Activated naive CD8-positive, alpha-beta T cell treated with anti-CD3 and anti-CD28 coated beads, Interleukin-2, amount 50 U/mL, for 16 hours (primary cell): ENCODE data around the gene SEC24C.
"Not testable (repeated sequence)": the region's sequence is repeated elsewhere in the genome, so short reads cannot be mapped to it uniquely, and the experiment has no call there.

ENCODE experiments used
- DNase-seq: peaks from one replicate; pipeline ENCODE4 v3.0.0-alpha.2; 2020; ENCODE audit warnings: low read depth, low spot score

Gene SEC24C

DNA sequence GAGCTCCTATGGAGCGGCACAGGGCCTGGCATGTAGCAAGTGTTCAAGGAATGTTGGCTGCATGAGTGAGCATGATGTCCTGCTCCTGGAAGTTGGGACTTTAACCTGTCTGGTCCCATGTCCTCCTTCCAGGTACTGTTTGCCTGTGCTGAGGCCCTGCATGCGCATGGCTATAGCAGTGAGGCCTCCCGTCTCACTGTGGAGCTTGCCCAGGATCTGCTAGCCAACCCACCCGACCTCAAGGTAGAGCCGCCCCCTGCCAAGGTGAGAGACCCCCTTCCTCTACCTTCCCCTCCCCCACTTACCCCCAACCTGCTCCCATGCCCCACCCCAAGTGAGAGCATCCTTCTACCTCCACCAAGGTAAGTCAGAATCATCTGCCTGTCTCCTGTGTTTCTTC is 49.3 kb downstream of the SEC24C start:
- DNase-seq = no peak

DNA sequence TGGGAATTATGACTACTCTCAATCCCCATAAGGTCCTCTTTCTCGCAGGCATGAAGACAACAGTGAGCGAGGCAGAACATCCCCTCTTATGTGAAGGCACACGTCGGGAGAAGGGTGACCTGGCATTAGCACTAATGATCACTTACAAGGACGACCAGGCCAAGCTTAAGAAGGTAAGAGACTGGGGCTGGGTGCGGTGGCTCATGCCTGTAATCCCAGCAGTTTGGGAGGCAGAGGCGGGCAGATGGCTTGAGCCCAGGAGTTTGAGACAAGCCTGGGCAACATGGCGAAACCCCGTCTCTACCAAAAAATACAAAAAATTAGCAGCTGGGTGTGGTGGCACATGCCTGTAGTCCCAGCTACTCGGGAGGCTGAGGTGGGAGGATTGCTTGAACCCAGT is 51.3 kb downstream of the SEC24C start:
- not testable (repeated sequence) for DNase-seq

DNA sequence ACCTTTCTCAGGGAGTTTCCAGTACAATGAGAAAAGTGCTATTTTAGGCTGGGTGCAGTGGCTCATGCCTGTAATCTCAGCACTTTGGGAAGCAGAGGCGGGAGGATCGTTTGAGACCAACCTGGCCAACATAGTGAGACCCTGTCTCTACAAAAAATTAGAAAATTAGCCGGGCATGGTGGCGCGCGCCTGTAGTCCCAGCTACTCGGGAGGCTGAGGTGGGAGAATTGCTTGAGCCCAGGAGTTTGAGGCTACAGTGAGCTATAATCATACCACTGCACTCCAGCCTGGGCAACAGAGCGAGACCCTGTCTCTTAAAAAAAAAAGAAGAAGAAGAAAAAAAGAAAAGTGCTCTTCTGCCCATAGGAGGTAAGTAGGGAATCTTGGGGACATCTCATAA is 51.9 kb downstream of the SEC24C start:
- DNase-seq = not testable (repeated sequence)

DNA sequence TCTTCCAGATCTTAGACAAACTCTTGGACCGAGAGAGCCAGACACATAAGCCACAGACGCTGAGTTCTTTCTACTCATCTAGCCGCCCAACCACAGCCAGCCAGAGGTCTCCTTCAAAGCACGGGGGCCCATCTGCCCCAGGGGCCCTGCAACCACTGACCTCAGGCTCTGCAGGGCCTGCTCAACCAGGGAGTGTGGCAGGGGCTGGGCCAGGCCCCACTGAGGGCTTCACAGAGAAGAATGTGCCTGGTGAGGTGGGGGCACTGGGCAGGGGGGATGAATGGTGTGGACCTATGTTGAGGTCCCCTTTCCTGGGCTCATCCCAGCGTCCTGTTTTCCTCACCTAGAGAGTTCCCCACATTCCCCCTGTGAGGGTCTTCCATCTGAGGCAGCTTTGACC is 52.6 kb downstream of the SEC24C start:
- DNase-seq = no peak

DNA sequence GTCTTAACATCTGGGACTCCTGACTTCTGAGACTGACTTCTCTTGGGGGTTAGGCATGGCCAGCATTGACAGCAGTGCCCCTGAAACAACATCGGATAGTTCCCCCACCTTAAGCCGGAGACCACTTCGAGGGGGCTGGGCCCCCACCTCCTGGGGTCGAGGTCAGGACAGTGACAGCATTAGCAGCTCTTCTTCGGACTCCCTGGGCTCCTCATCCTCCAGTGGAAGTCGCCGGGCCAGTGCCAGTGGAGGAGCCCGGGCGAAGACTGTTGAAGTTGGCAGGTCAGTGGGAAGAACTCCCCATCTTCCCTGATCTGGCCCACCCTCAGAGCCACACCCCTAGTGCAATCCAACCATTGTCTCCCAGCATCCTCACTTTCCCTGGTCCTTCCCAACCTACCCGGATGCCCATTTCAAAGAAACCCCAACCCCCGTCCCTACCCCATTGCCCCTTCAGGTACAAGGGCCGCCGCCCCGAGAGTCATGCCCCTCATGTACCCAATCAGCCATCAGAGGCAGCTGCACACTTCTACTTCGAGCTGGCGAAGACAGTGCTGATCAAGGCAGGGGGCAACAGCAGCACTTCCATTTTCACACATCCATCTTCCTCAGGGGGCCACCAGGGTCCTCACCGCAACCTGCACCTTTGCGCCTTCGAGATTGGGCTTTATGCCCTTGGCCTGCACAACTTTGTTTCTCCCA is 53.3 kb downstream of the SEC24C start:
- DNase-seq = no peak

DNA sequence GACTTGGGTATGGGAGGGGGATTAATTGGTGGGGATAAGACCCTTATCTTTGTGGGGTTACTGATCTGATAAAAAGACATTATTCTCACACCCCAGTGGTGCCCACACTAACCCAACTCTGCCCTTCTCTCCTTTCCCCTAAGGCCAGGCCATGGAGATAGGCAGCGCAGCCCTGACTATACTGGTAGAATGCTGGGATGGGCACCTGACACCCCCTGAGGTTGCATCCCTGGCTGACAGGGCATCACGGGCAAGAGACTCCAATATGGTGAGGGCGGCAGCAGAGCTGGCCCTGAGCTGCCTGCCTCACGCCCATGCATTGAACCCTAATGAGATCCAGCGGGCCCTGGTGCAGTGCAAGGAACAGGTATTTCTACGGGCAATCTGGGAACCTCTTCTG is 53.9 kb downstream of the SEC24C start:
- no peak for DNase-seq

DNA sequence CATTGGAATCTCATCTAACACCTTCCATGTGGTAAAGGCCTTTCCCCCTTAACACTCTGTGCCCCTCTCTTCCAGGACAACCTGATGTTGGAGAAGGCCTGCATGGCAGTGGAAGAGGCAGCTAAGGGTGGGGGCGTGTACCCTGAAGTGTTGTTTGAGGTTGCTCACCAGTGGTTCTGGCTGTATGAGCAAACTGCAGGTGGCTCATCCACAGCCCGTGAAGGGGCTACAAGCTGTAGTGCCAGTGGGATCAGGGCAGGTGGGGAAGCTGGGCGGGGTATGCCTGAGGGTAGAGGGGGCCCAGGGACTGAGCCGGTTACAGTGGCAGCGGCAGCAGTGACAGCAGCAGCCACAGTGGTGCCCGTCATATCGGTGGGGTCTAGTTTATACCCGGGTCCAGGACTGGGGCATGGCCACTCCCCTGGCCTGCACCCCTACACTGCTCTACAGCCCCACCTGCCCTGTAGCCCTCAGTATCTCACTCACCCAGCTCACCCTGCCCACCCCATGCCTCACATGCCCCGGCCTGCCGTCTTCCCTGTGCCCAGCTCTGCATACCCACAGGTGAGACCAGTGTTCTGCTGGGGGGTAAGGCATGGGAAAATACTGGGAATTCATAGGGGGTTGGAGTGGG is 54.9 kb downstream of the SEC24C start:
- DNase-seq = no peak

DNA sequence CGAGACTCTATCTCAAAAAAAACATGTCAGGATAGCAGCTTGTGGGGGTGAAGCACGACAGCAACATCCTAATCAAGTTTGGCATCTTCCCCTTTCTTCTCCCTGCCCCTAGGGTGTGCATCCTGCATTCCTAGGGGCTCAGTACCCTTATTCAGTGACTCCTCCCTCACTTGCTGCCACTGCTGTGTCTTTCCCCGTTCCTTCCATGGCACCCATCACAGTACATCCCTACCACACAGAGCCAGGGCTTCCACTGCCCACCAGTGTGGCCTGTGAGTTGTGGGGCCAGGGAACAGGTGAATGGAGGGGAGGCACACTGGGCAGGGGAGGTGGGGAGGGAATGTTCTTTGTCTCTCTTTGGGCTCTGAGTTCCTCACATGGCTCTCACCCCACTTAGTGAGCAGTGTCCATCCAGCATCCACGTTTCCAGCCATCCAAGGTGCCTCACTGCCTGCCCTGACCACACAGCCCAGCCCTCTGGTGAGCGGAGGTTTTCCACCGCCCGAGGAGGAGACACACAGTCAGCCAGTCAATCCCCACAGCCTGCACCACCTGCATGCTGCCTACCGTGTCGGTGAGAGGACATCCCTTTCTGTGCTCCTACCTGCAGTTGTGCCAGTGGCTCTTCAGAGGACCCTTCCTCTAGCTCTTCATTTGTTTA is 55.9 kb downstream of the SEC24C start:
- DNase-seq = no peak

DNA sequence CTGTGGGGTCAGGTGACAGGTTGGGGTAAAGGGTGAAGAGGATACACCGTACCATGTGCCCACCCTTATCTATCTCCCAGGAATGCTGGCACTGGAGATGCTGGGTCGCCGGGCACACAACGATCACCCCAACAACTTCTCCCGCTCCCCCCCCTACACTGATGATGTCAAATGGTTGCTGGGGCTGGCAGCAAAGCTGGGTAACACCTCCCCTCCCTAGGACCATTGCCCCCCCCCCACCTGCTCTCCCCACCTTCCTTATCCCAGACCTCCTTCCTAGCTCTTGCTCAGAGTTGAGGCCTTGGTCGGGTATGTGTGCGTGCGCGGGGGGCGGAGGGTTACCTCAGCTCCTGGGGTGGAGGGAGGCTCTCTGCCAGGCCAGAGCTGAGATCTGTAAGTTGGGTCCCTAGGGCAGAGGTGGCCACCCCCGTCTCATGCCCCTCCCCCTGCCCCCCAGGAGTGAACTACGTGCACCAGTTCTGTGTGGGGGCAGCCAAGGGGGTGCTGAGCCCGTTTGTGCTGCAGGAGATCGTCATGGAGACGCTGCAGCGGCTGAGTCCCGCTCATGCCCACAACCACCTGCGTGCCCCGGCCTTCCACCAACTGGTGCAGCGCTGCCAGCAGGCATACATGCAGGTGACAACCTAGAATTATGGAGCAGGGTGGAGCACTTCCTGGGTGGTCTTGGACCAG is 56.5 kb downstream of the SEC24C start:
- no peak for DNase-seq

DNA sequence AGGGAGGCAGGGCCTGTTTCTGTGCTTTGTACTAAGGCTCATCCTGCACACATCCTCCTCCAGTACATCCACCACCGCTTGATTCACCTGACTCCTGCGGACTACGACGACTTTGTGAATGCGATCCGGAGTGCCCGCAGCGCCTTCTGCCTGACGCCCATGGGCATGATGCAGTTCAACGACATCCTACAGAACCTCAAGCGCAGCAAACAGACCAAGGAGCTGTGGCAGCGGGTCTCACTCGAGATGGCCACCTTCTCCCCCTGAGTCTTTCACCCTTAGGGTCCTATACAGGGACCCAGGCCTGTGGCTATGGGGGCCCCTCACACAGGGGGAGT is 57.0 kb downstream of the SEC24C start:
- no peak for DNase-seq

DNA sequence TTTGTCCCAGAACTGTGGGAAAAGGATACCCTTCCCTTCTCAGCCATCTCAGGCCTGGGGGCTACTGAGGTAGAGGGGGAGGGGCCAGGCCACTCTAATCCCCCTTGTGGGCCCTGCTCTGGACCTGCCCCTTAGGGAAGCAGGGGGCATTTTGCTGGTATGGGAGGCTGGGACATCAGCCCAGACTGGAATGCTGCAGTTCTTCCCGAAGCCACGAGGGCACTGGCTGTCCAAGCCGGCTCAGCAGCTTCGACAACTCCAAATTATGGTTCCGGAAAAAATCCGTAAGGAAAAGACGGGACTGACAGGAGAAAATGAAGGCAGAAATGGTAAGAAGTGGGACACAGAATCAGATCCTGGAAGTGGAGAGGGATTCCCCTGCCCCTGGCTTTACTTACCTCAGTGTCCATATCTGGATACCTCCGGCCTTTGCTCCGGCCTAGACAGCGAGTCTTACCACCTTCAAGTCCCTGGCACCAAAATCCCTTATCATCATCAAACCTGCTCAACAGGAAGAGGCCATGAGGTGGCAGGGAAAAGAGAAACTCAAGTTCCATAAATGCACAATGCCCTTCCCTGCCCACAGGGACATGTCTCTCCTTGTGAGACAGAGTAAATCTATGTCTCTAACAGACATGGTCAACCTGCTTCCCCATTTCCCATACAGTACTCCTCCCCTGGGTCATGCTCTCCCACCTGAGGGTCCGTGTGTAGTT is 58.3 kb downstream of the SEC24C start:
- no peak for DNase-seq

DNA sequence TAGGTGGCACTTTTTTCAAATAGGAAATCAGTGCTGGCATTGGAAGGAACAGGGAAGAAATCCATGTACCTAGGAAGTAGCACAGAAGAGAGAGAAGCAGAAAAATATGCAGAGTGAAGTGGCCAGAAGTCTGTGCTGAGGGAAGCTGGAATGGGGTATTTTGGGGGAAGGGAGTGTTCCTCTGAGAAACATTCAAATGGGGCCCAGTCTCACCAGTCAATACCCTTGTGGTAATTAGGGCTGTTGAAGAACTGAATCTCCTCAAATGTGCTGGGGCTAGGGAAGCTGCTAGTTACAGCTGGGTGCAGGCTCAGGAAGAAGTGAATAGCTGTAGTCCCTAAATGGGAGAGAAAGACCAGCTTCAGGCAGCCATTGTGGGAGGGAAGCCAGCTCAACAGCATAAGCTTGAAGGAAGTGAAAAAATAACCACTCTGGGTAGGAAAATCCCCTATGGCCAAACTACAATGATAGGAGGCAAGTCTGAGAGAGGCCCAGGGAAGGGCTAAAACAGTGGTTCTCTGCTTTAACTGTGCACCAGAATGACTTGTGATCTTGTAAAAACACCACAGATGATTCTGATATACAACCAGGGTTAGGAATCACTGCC is 59.6 kb downstream of the SEC24C start:
- DNase-seq = no peak

DNA sequence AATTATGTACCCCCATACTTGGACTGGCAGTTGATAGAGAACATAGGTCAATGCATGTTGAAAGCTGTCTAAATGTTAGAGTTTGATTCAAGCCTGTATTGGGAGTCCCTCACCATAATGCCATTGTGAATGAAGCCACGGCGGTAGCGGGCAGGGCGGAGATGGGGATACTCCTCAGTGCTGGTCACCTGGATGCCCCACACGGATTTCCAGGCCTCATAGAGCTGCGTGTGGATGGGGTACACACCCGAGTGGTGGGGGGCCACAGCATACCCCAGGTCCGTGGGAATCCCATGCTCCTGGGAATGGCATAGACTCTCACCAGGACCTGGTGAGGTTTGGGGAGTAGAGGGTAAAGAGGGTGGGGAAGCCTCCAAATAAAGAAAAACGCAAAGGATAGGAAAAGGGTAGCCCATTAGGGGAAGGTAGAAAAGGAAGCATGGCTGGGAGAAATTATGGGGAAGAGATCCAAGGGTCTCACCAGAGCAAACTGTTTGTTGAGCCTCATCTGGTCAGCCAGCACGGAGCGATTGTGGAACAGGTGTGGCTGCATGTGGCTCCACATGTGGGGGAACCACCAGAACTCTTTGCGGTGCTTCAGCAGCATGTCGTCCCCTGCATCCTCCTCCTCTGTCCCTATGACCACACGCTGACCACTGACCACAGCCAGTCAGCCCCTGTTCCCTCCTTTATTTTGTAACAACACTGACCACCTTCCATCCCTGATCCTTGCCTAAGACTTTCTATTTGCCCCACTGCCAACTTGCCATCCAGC is 62.2 kb downstream of the SEC24C start:
- DNase-seq = no peak

DNA sequence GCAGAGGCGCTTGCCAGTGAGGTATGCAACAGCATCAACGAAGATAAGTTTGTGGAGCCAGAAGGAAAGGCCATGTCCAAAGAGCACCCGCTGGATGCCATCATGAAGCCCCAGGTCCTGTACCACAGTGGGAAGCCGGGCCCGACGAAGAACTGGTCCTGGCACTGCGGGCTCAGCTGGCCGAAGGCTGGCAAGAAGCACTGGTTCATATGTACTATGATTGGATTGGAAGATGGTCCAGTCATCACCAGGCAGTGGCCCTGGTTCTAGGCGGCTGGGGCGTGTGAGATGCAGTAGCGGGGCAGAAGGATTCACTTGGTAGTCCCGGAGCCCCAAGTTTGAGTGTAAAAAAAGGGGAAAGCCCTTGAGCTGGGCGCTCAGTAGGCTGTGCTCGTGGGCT is 63.3 kb downstream of the SEC24C start:
- no peak for DNase-seq

DNA sequence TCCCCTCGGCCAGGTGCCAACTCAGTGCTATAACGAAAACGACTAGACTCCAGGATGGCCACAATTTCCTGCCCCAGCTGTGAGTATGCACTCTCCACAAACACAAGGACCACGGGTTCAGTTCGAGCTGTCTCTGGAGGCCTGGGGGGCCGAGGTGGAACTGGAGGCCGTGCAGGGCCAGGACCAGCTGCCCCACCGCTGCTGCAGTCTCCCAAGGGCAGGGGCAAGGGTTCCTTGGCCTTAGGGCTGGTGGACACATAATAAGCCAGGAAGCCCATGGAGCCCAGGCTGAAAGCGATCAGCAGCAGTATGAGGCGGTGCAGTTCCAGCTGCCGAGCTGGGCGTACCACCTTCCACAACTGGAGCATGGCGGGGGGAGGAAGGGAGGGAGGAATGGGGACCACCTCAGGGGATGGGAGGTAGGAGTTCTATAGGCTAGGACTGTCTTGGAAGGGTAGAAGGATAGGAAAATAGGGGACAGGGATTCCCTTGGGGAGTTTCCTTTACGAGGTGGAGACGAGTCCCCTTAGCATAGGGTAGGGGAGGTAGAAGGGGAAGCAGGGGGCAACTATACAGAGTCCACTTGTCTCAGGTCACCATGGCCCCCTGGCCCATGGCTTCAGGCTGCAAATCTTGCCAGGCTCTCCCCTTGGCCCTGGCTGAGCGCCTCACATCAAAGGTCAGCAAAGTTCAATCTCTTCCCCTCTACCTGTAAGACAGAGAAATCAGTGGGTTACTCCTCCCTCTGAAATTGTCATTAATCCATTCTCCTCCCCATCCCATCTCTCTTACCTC is 64.0 kb downstream of the SEC24C start:
- no peak for DNase-seq

DNA sequence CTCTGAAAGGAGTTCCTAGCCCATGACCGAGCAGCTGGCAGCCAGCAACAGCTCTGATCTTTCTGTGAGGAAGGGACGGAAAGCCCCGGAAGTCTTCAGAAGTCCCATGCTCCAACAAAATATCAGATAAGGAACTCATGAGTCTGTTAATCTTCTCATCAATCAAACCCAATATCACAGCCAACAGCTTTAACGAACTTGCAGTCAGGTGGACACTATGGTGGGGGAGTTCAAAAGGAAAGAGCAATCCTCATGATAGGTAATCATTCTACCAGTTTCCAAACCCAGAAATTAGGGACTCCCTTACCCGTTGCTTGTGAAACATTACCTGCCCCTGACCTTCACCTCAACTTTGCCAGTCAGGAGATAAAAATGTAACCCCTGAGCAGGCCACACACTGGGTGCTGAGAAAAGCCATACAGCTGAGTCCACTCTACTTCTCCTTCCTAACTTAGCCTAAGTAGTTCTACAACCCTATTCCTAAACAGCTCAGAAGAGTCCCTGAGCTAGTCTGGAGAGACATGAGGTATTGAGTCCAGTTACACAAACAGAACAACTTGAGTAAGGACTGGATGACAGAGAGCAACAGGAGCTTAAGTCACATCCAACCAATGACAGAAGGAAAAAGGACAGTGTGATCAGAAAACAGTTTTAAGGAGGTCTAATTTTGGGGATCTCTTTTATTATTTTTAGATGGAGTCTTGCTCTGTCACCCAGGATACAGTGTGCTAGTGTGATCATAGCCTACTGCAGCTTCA is 65.1 kb downstream of the SEC24C start:
- DNase-seq = no peak

DNA sequence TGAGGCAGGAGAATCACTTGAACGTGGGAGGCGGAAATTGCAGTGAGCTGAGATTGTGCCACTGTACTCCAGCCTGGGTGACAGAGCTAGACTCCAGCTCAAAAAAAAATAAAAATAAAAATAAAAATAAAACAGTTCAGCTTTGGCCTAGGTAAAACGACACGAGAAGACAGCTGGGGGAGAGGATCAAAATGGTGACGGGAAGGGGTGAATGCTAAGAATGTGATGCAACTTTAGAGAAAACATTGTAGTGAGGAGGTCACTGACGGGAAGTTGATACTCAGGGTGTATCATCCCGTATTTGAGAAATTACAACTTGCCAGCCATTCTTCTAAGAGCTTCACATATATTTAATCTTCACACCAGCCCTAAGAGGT is 66.2 kb downstream of the SEC24C start:
- no peak for DNase-seq

DNA sequence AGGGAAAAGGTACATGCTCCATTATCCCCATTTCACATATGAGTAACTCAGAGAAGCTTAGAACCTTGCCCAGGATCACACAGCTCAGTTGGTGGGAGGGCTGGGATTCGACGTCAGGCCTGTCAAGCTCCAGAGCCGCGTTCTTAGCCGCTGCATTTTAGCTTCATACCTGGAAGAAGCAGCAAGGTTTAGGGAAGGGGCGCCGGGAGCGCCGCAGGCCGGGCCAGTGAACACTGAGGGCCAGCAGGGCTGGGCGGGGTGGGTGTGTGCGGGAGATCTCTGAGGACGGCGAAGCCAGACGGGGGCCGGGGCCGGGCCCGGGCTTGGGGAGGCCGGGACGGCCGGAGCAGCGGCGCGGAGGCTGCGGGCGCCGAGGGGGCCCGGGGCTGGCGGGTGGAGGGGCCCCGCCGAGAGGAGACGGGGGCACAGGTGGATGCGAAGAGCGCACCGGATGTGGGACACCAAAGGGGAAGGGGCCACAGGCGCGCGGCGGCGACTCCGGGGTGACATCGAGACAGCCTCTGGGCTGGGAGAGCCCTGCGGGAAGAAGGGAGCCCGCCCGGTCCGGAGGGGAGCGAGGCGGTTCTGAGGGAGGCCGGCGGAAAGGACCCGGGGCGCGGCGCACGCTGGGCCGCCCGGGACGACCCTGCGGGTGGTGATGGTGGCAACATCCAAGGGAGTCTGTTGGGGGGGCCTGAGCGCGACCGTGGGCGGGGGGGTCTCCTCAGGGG is 66.7 kb downstream of the SEC24C start:
- peak; percentile 15 for DNase-seq

DNA sequence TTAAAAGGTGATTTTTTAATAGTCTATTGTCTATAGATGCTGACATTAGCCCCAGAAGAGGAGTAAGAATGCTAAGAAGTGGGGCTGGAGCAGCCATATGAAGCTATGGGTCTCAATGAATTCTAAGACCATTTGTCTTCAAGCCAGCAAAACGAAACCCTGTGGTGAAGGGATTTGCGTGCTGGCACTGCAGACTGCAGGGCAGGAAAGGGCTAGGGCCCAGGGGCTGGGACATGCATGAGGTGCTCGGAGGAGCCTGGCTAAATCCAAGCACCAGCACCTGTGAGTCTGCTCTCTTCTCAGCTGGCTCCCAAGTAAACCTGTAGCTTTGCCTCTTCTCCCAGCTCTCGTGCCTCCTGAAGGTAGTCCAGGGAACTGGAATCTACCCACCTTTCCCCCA is 68.5 kb downstream of the SEC24C start:
- no peak for DNase-seq
